NCI-H524 treated with DMSO at 0.1 percent for 48 hours (cell line): ENCODE data around the gene IKZF1.

Experiments
- DNase-seq: peaks from one replicate; lab custom pipeline; 2025; lab: John Stamatoyannopoulos, UW

Gene IKZF1

GRCh38 chr7:50304129-50304910 is at the start of gene IKZF1:
Gene IKZF1 (plus strand): TSS chr7:50304716. CDS start chr7:50319062, 14,346 bp downstream.
- no peak for DNase-seq

- no peak for DNase-seq
Measured at GRCh38 chr7:50261593-50261992, 42.9 kb upstream of the IKZF1 start.

GRCh38 chr7:50262446-50262845 is 42.1 kb upstream of the IKZF1 start:
- DNase-seq, result no peak

- no peak for DNase-seq
Measured at GRCh38 chr7:50262916-50263690, 41.4 kb upstream of the IKZF1 start.

GRCh38 chr7:50264908-50265307 is 39.6 kb upstream of the IKZF1 start:
- no peak for DNase-seq

- DNase-seq, result no peak
Measured at GRCh38 chr7:50265968-50266634, 38.4 kb upstream of the IKZF1 start.

GRCh38 chr7:50266635-50267386 is 37.7 kb upstream of the IKZF1 start:
- no peak for DNase-seq

- no peak for DNase-seq
Measured at GRCh38 chr7:50267525-50268041, 36.9 kb upstream of the IKZF1 start.

- DNase-seq, result no peak
Measured at GRCh38 chr7:50268223-50268622, 36.3 kb upstream of the IKZF1 start.

GRCh38 chr7:50268990-50269389 is 35.5 kb upstream of the IKZF1 start:
- DNase-seq, result no peak

- DNase-seq, result no peak
Measured at GRCh38 chr7:50270531-50271018, 33.9 kb upstream of the IKZF1 start.

- DNase-seq, result no peak
Measured at GRCh38 chr7:50272808-50273207, 31.7 kb upstream of the IKZF1 start.

- DNase-seq, result no peak
Measured at GRCh38 chr7:50273301-50273700, 31.2 kb upstream of the IKZF1 start.

- no peak for DNase-seq
Measured at GRCh38 chr7:50273870-50274269, 30.6 kb upstream of the IKZF1 start.

GRCh38 chr7:50274361-50274760 is 30.2 kb upstream of the IKZF1 start:
- DNase-seq, result no peak

- DNase-seq, result no peak
Measured at GRCh38 chr7:50275430-50275829, 29.1 kb upstream of the IKZF1 start.

GRCh38 chr7:50276483-50276882 is 28.0 kb upstream of the IKZF1 start:
- DNase-seq, result no peak

GRCh38 chr7:50278120-50278519 is 26.4 kb upstream of the IKZF1 start:
- no peak for DNase-seq

- DNase-seq, result no peak
Measured at GRCh38 chr7:50281680-50282445, 22.7 kb upstream of the IKZF1 start.

GRCh38 chr7:50282813-50283605 is 21.5 kb upstream of the IKZF1 start:
- DNase-seq, result no peak
